Spinal cord (tissue), 10 donors: ENCODE data around the gene PTCD3. TPM values are rescaled to one million over a fixed set of nuclear protein-coding genes. Genes with fewer than 3 reads are reported as not detected.

Experiments
- DNase-seq, 6 donors: peaks; one replicate each; pipeline versions ENCODE4 v3.0.0 to v3.0.0-alpha.2; 2013 to 2015; ENCODE audit warnings: low spot score in 6 of 6, low read depth in 4 of 6
- H3K27ac ChIP-seq: one replicate; pipeline ENCODE4 v1.5.1; 2013; ENCODE audit warnings: low read depth, low read length, control low read depth
- H3K27me3 ChIP-seq: one replicate; pipeline ENCODE4 v1.6.1; 2013; ENCODE audit warnings: low read length; ENCODE audit not compliant: control insufficient read depth, insufficient read depth
- H3K36me3 ChIP-seq: one replicate; pipeline ENCODE4 v1.6.1; 2013; ENCODE audit warnings: low read length; ENCODE audit not compliant: control insufficient read depth, insufficient read depth
- H3K4me1 ChIP-seq: one replicate; pipeline ENCODE4 v1.6.1; 2013; ENCODE audit warnings: low read length; ENCODE audit not compliant: control insufficient read depth, insufficient read depth
- H3K4me3 ChIP-seq: one replicate; pipeline ENCODE4 v1.5.1; 2013; ENCODE audit warnings: low read depth, low read length, control low read depth
- H3K9me3 ChIP-seq: one replicate; pipeline ENCODE4 v1.6.1; 2013; ENCODE audit warnings: low read length; ENCODE audit not compliant: control insufficient read depth, insufficient read depth
- WGBS: methylation state at CpG from one replicate; pipeline ENCODE4 v1.1.5; 2013; ENCODE audit warnings: missing lambda C conversion rate; ENCODE audit not compliant: insufficient coverage; 5-methylcytosine and 5-hydroxymethylcytosine counted together
- polyA plus RNA-seq, 2 donors: library from polyadenylated mRNA; unstranded; fragments of 120-200 nt; gene quantifications; one replicate each; pipeline ENCODE4 v1.2.1, GENCODE V29; 2013; ENCODE audit not compliant: insufficient read length in 2 of 2
- total RNA-seq, 2 donors: library from RNA; depleted of rRNA in 1 of 2; stranded (reverse); fragments of 120-200 nt in 1 of 2; fragments of >200 nt in 1 of 2; gene quantifications; one replicate each; pipeline versions ENCODE4 v1.2.3 to v1.2.4, GENCODE V29; 2013 to 2014
- donor health status: healthy.

PTCD3 gene
- total and polyA plus RNA-seq, 4 donors, result 91.8 to 126 (median 118) TPM

GRCh38 chr2:86068648-86069047 is 37.4 kb upstream of the PTCD3 start:
- no peak for DNase-seq
- Histone ChIP-seq H3K27ac (no peak overlapping the region), H3K36me3 (peaks cover 51% of the 10 kb centered on the region), H3K9me3 (peaks cover 2% of the 10 kb centered on the region), H3K4me1 (peaks cover 9% of the 10 kb centered on the region), H3K27me3 (no peaks in the 10 kb centered on the region), H3K4me3 (no peak overlapping the region)
- 78% methylated on average over 5 of the region's 5 CpGs for WGBS

GRCh38 chr2:86069091-86069685 is 36.8 kb upstream of the PTCD3 start:
- Histone ChIP-seq H3K4me1 (peaks cover 9% of the 10 kb centered on the region), H3K4me3 (no peak overlapping the region), H3K36me3 (peaks cover 56% of the 10 kb centered on the region), H3K9me3 (no peaks in the 10 kb centered on the region), H3K27me3 (no peaks in the 10 kb centered on the region), H3K27ac (no peak overlapping the region)
- no peak for DNase-seq
- WGBS, result 60% methylated on average over 3 of the region's 8 CpGs

GRCh38 chr2:86069783-86070339 is 36.2 kb upstream of the PTCD3 start:
- H3K27me3 ChIP-seq, result no peaks in the 10 kb centered on the region
- H3K4me1 ChIP-seq, result peaks cover 9% of the 10 kb centered on the region
- no peak overlapping the region for H3K27ac ChIP-seq
- no peak overlapping the region for H3K4me3 ChIP-seq
- H3K9me3 ChIP-seq, result no peaks in the 10 kb centered on the region
- no peak for DNase-seq
- whole genome bisulfite sequencing, result 95% methylated on average over 14 of the region's 16 CpGs
- H3K36me3 ChIP-seq, result peaks cover 58% of the 10 kb centered on the region

- DNase-seq, result no peak
- no CpG with 5 or more reads among the region's 2 CpGs for WGBS
- Histone ChIP-seq H3K9me3 (no peaks in the 10 kb centered on the region), H3K4me1 (peaks cover 9% of the 10 kb centered on the region), H3K27ac (no peak overlapping the region), H3K27me3 (no peaks in the 10 kb centered on the region), H3K36me3 (peaks cover 57% of the 10 kb centered on the region), H3K4me3 (no peak overlapping the region)
Measured at GRCh38 chr2:86070868-86071267, 35.2 kb upstream of the PTCD3 start.

DNA sequence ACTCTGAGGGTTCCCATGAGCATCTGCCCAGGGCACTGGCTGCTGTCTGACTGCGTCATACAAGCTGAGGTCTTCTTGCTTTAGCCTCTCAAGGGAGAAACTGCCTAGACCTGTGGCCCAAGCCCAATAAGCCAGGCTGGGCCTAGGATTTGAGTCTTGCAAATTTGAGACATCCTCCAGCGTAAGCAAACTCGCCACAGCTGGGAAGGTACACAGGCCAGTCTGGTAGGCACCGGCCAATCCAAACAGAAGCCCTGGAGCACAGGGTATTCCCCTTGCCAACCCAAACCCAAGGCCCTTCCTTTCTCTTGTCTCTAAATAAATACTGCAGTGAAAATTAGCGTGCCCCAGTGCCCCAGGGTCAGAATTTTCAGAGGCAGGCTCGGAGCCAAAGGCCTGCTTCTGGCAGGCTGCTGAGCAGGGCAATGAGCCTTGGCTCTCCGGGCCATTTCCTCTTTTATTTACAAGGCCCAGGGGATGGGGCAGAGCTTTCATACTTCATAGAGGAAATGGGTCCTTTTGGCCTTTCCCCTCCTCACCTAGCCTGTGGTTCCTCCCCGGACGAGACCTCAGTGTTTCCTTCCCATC is 33.7 kb upstream of the PTCD3 start:
- peaks cover 69% of the 10 kb centered on the region for H3K36me3 ChIP-seq

DNA sequence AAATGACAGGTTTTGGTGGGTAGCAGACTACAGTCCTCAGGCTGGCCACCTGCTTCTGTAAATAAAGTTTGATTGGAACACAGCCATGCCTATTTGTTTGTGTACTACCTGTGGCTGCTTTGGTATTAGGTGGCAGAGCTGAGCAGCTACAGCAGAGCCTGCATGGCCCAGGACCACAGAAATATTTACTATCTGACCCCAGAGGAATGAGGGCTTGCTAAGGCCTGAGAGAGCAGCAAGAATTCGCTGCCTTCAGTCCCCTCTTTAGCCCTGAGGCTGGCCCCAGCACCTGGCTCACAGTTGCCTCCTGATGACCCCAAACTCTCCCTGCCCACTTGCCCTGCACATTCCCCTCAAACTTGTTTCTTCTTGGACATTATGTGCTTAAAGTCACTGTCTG is 32.8 kb upstream of the PTCD3 start:
- peaks cover 9% of the 10 kb centered on the region for H3K4me1 ChIP-seq
- peaks cover 74% of the 10 kb centered on the region for H3K36me3 ChIP-seq
- WGBS, result 70% methylated on average over 1 of the region's 1 CpG
- DNase-seq, result no peak
- no peaks in the 10 kb centered on the region for H3K27me3 ChIP-seq
- H3K4me3 ChIP-seq, result no peak overlapping the region
- H3K9me3 ChIP-seq, result no peaks in the 10 kb centered on the region
- H3K27ac ChIP-seq, result no peak overlapping the region

More for the DNA sequence above, 33.7 kb upstream of the PTCD3 start:
- Histone ChIP-seq H3K4me3 (no peak overlapping the region), H3K27me3 (no peaks in the 10 kb centered on the region), H3K27ac (peak overlapping the region; percentile 75), H3K9me3 (no peaks in the 10 kb centered on the region), H3K4me1 (peaks cover 9% of the 10 kb centered on the region)
- peak in 3 of 6 donors; percentile 12 to 77 (median 47) for DNase-seq
- WGBS, result 37% methylated on average over 9 of the region's 9 CpGs

DNA sequence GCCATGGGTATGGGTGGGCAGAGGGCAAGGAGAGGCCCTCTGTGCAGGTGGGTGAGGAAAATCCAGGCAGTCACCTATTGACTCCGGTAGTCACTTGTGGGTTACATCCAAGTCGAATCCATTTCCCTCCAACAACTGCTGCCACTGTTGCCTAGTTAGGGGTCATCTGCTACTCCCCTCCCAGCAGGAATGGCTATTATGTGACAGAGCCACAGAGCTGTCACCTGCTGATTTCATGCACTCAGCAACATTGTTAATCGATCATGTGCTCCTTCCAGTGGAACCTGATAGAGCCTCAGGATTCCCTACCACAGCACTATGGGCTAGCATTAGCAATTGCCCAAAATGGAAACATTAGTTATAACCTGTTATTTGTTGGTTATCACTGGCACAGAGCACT is 31.8 kb upstream of the PTCD3 start:
- no peak overlapping the region for H3K27ac ChIP-seq
- H3K27me3 ChIP-seq, result no peaks in the 10 kb centered on the region
- no peaks in the 10 kb centered on the region for H3K9me3 ChIP-seq
- no CpG with 5 or more reads among the region's 3 CpGs for WGBS
- no peak overlapping the region for H3K4me3 ChIP-seq
- peaks cover 9% of the 10 kb centered on the region for H3K4me1 ChIP-seq
- DNase-seq, result no peak
- peaks cover 68% of the 10 kb centered on the region for H3K36me3 ChIP-seq

DNA sequence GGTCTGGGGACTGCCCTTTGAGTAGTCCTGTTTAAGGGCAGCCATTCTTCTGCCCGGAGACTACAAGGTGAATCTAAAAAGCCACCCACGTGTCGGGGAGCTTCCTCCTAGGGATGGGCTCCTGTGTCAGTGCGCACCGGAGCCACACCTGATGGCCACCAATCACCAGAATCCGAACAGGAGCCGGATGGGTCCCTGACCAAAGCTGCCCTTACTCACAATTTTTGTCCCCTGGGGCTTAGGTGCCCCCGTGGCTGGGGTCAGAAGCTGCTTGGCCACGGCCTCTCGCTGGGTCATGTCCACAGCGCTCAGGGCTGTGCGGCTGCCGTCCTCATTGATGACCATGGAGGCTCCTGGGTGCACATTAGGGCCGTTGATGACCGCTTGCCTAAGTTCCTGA is 31.2 kb upstream of the PTCD3 start:
- peaks cover 9% of the 10 kb centered on the region for H3K4me1 ChIP-seq
- WGBS, result 95% methylated on average over 15 of the region's 15 CpGs
- no peaks in the 10 kb centered on the region for H3K27me3 ChIP-seq
- DNase-seq, result no peak
- H3K9me3 ChIP-seq, result no peaks in the 10 kb centered on the region
- H3K36me3 ChIP-seq, result peaks cover 68% of the 10 kb centered on the region
- H3K27ac ChIP-seq, result no peak overlapping the region
- H3K4me3 ChIP-seq, result no peak overlapping the region

DNA sequence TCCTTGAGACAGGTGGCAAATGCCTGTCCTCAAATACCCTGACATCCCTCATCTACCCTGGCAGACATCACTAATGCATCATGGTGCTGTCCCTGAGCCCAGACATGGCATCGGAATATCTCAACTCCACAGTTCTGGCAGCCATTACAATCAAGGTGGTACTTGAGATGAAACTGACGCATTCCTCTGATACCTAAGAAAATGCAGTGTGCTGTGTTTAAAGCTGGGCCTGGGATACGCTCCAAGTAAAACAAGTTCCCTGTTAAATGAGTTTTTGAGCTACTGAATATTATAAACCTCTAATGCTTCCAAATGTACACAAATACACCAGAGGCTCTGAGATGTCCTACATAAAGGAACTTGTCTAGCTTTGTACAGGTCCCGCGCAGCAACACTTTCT is 30.1 kb upstream of the PTCD3 start:
- peaks cover 74% of the 10 kb centered on the region for H3K36me3 ChIP-seq
- H3K27me3 ChIP-seq, result no peaks in the 10 kb centered on the region
- H3K4me3 ChIP-seq, result no peak overlapping the region
- 96% methylated on average over 3 of the region's 5 CpGs for WGBS
- no peak for DNase-seq
- no peaks in the 10 kb centered on the region for H3K9me3 ChIP-seq
- peaks cover 9% of the 10 kb centered on the region for H3K4me1 ChIP-seq
- H3K27ac ChIP-seq, result no peak overlapping the region
